Trophoblast cell (in vitro differentiated cells and primary cell): ENCODE data around the gene RHOT2.

ENCODE experiments used
- DNase-seq, 2 donors: peaks; one replicate each; pipeline ENCODE4 v3.0.0-alpha.2; 2016
- H2AFZ ChIP-seq: 2 replicates; pipeline ENCODE4 v1.6.1; 2013; ENCODE audit warnings: low read length, moderate library complexity, mild to moderate bottlenecking; ENCODE audit not compliant: insufficient read depth, poor library complexity
- H2AK5ac ChIP-seq: 2 replicates; pipeline ENCODE4 v1.6.1; 2013; ENCODE audit warnings: mild to moderate bottlenecking, low read length
- H2BK120ac ChIP-seq: 2 replicates; pipeline ENCODE4 v1.6.1; 2013; ENCODE audit warnings: low read length, mild to moderate bottlenecking, moderate library complexity; ENCODE audit not compliant: insufficient read depth, poor library complexity
- H2BK12ac ChIP-seq: 2 replicates; pipeline ENCODE4 v1.6.1; 2013; ENCODE audit warnings: mild to moderate bottlenecking, low read length, moderate library complexity
- H2BK5ac ChIP-seq: 2 replicates; pipeline ENCODE4 v1.6.1; 2013; ENCODE audit warnings: low read length, low read depth, moderate library complexity, mild to moderate bottlenecking; ENCODE audit not compliant: poor library complexity
- H3K14ac ChIP-seq: 2 replicates; pipeline ENCODE4 v1.6.1; 2013; ENCODE audit warnings: mild to moderate bottlenecking, low read length
- H3K18ac ChIP-seq: 2 replicates; pipeline ENCODE4 v1.6.1; 2013; ENCODE audit warnings: mild to moderate bottlenecking, low read length
- H3K23ac ChIP-seq: 2 replicates; pipeline ENCODE4 v1.6.1; 2013; ENCODE audit warnings: low read length
- H3K27ac ChIP-seq: 2 replicates; pipeline ENCODE4 v1.5.1; 2013; ENCODE audit warnings: low read depth, mild to moderate bottlenecking, inconsistent platforms, low read length, moderate library complexity
- H3K27me3 ChIP-seq: 2 replicates; pipeline ENCODE4 v1.6.1; 2013; ENCODE audit warnings: inconsistent platforms, mild to moderate bottlenecking, low read length, moderate library complexity; ENCODE audit not compliant: insufficient read depth
- H3K36me3 ChIP-seq, 2 experiments: 1 replicate in 1 of 2; 2 replicates in 1 of 2; pipeline ENCODE4 v1.6.1; 2013; ENCODE audit warnings: low read length in 2 of 2, mild to moderate bottlenecking in 2 of 2, moderate library complexity in 1 of 2; ENCODE audit not compliant: insufficient read depth in 2 of 2, control insufficient read depth in 1 of 2
- H3K4ac ChIP-seq: 2 replicates; pipeline ENCODE4 v1.6.1; 2013; ENCODE audit warnings: low read depth, mild to moderate bottlenecking, low read length, moderate library complexity
- H3K4me1 ChIP-seq, 2 experiments: 1 replicate in 1 of 2; 2 replicates in 1 of 2; pipeline ENCODE4 v1.6.1; 2013; ENCODE audit warnings: low read length in 2 of 2, mild to moderate bottlenecking in 2 of 2, moderate library complexity in 1 of 2; ENCODE audit not compliant: insufficient read depth in 2 of 2, control insufficient read depth in 1 of 2
- H3K4me2 ChIP-seq: 2 replicates; pipeline ENCODE4 v1.6.1; 2013; ENCODE audit warnings: inconsistent platforms, mild to moderate bottlenecking, low read length, moderate library complexity
- H3K4me3 ChIP-seq: 2 replicates; pipeline ENCODE4 v1.5.1; 2013; ENCODE audit warnings: mild to moderate bottlenecking, low read depth, low read length, inconsistent platforms
- H3K79me1 ChIP-seq: one replicate; pipeline ENCODE4 v1.6.1; 2013; ENCODE audit warnings: low read length
- H3K79me2 ChIP-seq: 2 replicates; pipeline ENCODE4 v1.6.1; 2013; ENCODE audit warnings: low read length, mild to moderate bottlenecking; ENCODE audit not compliant: control insufficient read depth, insufficient read depth, poor library complexity
- H3K9ac ChIP-seq: 2 replicates; pipeline ENCODE4 v1.6.1; 2013; ENCODE audit warnings: mild to moderate bottlenecking, low read length
- H3K9me3 ChIP-seq: 2 replicates; pipeline ENCODE4 v1.6.1; 2013; ENCODE audit warnings: low read depth, mild to moderate bottlenecking, control low read depth, inconsistent platforms, low read length; ENCODE audit not compliant: insufficient read depth
- H4K12ac ChIP-seq: 2 replicates; pipeline ENCODE4 v1.6.1; 2013; ENCODE audit warnings: low read depth, mild to moderate bottlenecking, low read length, moderate library complexity
- H4K8ac ChIP-seq: 2 replicates; pipeline ENCODE4 v1.6.1; 2013; ENCODE audit warnings: low read depth, mild to moderate bottlenecking, low read length, moderate library complexity
- H4K91ac ChIP-seq: one replicate; pipeline ENCODE4 v1.6.1; 2013; ENCODE audit warnings: low read depth, mild to moderate bottlenecking, low read length, moderate library complexity
- WGBS: extraction: QIAGEN DNeasy Blood & Tissue Kit; methylation state at CpG from one replicate; pipeline ENCODE4 v1.1.7; 2013; ENCODE audit warnings: missing lambda C conversion rate; ENCODE audit not compliant: insufficient read length, insufficient coverage; ENCODE audit errors: extremely low coverage; 5-methylcytosine and 5-hydroxymethylcytosine counted together

The RHOT2 gene

GRCh38 chr16:629833-630248 is 38.1 kb upstream of the RHOT2 start:
- no peak for DNase-seq
- Histone ChIP-seq H2BK5ac (peak overlapping the region; percentile 94), H3K23ac (no peak overlapping the region), H3K4ac (peak overlapping the region; percentile 85), H3K9ac (no peak overlapping the region), H3K4me1 (peaks cover 36 to 40% of the 10 kb centered on the region in 2 experiments), H2AK5ac (peak overlapping the region; percentile 98), H3K79me1 (peaks cover 26% of the 10 kb centered on the region), H3K9me3 (peaks cover 3% of the 10 kb centered on the region), H3K36me3 (peaks cover 57 to 67% of the 10 kb centered on the region in 2 experiments), H3K18ac (peak overlapping the region; percentile 93), H4K91ac (peak overlapping the region; percentile 99), H2BK12ac (peak overlapping the region; percentile 90), H2AFZ (peak overlapping the region; percentile 51), H2BK120ac (peak overlapping the region; percentile 95), H3K79me2 (peaks cover 15% of the 10 kb centered on the region), H3K27ac (peak overlapping the region; percentile 99), H4K8ac (peak overlapping the region; percentile 75), H3K27me3 (no peaks in the 10 kb centered on the region), H3K4me2 (peak overlapping the region; percentile 74), H3K4me3 (peak overlapping the region; percentile 42), H3K14ac (peak overlapping the region; percentile 83), H4K12ac (peak overlapping the region; percentile 68)
- no CpG with 5 or more reads among the region's 11 CpGs for WGBS

- Histone ChIP-seq H3K23ac (no peak overlapping the region), H3K4me2 (peak overlapping the region; percentile 74), H3K4me1 (peaks cover 40 to 44% of the 10 kb centered on the region in 2 experiments), H3K9me3 (peaks cover 3% of the 10 kb centered on the region), H3K18ac (peak overlapping the region; percentile 93), H4K8ac (peak overlapping the region; percentile 75), H2BK12ac (peak overlapping the region; percentile 90), H3K14ac (peak overlapping the region; percentile 83), H3K4ac (peak overlapping the region; percentile 85), H2AFZ (peak overlapping the region; percentile 51), H3K79me2 (peaks cover 15% of the 10 kb centered on the region), H2AK5ac (peak overlapping the region; percentile 98), H4K12ac (peak overlapping the region; percentile 68), H3K27me3 (no peaks in the 10 kb centered on the region), H4K91ac (peak overlapping the region; percentile 99), H3K4me3 (peak overlapping the region; percentile 42), H3K79me1 (peaks cover 26% of the 10 kb centered on the region), H3K9ac (no peak overlapping the region), H2BK5ac (peak overlapping the region; percentile 94), H3K27ac (peak overlapping the region; percentile 99), H2BK120ac (peak overlapping the region; percentile 95), H3K36me3 (peaks cover 58 to 64% of the 10 kb centered on the region in 2 experiments)
- no peak for DNase-seq
- WGBS: no CpG with 5 or more reads among the region's 29 CpGs
Measured at GRCh38 chr16:630249-630814, 37.6 kb upstream of the RHOT2 start.

GRCh38 chr16:630815-631405 is 37.0 kb upstream of the RHOT2 start, which contains the start of gene WFIKKN1:
Gene WFIKKN1 (plus strand): TSS chr16:630985. CDS start chr16:631254, 269 bp downstream.
- peak within 1 kb of the TSS; percentile 94 for H2BK5ac ChIP-seq
- peak within 1 kb of the TSS; percentile 83 for H3K14ac ChIP-seq
- H4K91ac ChIP-seq: peak within 1 kb of the TSS; percentile 99
- peak within 1 kb of the TSS; percentile 74 for H3K4me2 ChIP-seq
- H3K27ac ChIP-seq: peak within 1 kb of the TSS; percentile 99
- peak within 1 kb of the TSS; percentile 51 for H2AFZ ChIP-seq
- peak within 1 kb of the TSS; percentile 95 for H2BK120ac ChIP-seq
- H2BK12ac ChIP-seq: peak within 1 kb of the TSS; percentile 90
- no peak for DNase-seq
- H3K79me2 ChIP-seq: peaks cover 21% of the 10 kb centered on the region
- H3K23ac ChIP-seq: no peak within 1 kb of the TSS
- H3K27me3 ChIP-seq: no peaks in the 10 kb centered on the region
- H3K9me3 ChIP-seq: peaks cover 3% of the 10 kb centered on the region
- peaks cover 52 to 58% of the 10 kb centered on the region in 2 experiments for H3K36me3 ChIP-seq
- H3K79me1 ChIP-seq: peaks cover 29% of the 10 kb centered on the region
- peak within 1 kb of the TSS; percentile 60 for H3K9ac ChIP-seq
- H4K12ac ChIP-seq: peak within 1 kb of the TSS; percentile 68
- peak within 1 kb of the TSS; percentile 75 for H4K8ac ChIP-seq
- peak within 1 kb of the TSS; percentile 93 for H3K18ac ChIP-seq
- peak within 1 kb of the TSS; percentile 85 for H3K4ac ChIP-seq
- peak within 1 kb of the TSS; percentile 65 for H3K4me3 ChIP-seq
- peak within 1 kb of the TSS; percentile 98 for H2AK5ac ChIP-seq
- no CpG with 5 or more reads among the region's 23 CpGs for WGBS
- H3K4me1 ChIP-seq: peaks cover 44 to 48% of the 10 kb centered on the region in 2 experiments

- Histone ChIP-seq H3K4ac (no peak overlapping the region), H3K9me3 (no peaks in the 10 kb centered on the region), H4K12ac (no peak overlapping the region), H2BK5ac (no peak overlapping the region), H3K27ac (no peak overlapping the region), H3K9ac (no peak overlapping the region), H2AFZ (no peak overlapping the region), H3K4me2 (no peak overlapping the region), H3K4me3 (no peak overlapping the region), H2AK5ac (no peak overlapping the region), H3K79me2 (peaks cover 24% of the 10 kb centered on the region), H3K23ac (no peak overlapping the region), H3K27me3 (no peaks in the 10 kb centered on the region), H3K14ac (no peak overlapping the region), H2BK120ac (no peak overlapping the region), H3K79me1 (peaks cover 36% of the 10 kb centered on the region), H3K4me1 (peaks cover 42 to 43% of the 10 kb centered on the region in 2 experiments), H4K91ac (no peak overlapping the region), H4K8ac (no peak overlapping the region), H3K36me3 (peaks cover 45 to 51% of the 10 kb centered on the region in 2 experiments), H3K18ac (no peak overlapping the region), H2BK12ac (no peak overlapping the region)
- WGBS: 100% methylated on average over 1 of the region's 9 CpGs
- DNase-seq: no peak
Measured at GRCh38 chr16:631808-632358, 36.0 kb upstream of the RHOT2 start.
